Measurements from ENCODE around the gene RDX. TPM values are rescaled to one million over a fixed set of nuclear protein-coding genes. Genes with fewer than 3 reads are reported as not detected.

RDX gene
- total RNA-seq, 1 experiment from 2014 or later = 77.4 TPM

DNA sequence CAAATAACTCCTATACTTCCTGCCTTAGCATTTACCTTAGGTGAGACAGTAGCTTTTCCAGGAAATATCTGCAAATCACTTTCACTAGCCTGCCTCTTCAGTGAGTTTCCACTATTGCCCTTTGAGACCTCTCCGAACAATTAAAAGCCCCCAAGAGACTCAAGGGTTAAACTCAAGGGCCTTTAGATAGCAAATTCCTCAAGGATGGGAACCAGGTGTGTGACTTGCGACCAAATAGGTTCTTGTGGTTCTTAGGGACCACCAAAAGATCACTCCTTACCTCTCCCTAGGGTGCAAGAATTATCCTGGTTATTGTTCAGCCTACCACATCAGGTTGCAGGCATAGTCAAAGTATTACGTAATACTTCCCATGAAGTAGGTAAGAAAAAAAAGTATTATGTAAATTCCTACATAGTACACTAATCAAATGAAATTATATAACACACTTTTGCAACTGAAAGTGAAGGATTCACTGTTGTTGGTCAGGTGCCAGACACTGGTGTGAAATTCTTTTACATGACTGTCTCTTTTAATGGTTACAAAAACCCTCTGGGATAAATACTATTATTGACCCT is 1.4 kb upstream of the RDX start (continued):
- TF ChIP-seq STAT6 (CRISPR knock-in tag; conservative IDR thresholded peaks at IDR 0.05; ENCODE audit: low read depth) = no peak
- no peak for TF ChIP-seq SOX15 (CRISPR knock-in tag; IDR thresholded peaks at IDR 0.05)
- TF ChIP-seq ZNF416 (CRISPR knock-in tag; IDR thresholded peaks at IDR 0.05) = no peak
- TF ChIP-seq, protein P1, sequence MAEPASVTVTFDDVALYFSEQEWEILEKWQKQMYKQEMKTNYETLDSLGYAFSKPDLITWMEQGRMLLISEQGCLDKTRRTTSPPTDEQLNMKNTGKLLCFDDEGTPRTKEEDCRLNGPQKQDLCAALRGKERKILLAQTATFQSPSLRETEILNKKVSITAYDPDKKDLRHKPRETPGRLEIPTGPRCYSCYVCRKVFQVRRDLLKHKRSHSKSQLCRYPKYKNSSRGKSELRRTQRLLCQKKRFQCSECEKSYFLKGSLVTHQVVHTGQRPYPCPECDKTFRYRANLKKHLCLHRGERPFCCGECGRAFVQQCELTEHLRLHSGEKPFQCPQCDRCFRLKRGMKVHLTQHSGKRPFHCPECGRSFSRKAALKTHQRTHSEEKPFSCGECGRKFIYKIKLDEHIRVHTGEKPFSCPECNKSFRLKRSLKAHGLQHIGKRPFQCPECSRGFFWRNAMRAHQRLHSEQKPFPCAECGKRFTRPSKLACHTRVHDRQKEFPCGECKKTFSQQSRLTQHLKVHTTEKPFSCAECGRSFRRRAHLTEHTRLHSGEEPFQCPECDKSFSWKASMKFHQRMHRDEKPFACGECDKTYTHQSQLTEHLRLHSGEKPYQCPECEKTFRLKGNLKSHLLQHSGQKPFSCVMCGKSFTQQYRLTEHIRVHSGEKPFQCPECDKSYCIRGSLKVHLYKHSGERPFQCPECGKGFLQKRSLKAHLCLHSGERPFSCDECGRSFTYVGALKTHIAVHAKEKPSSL (CRISPR knock-in tag; conservative IDR thresholded peaks at IDR 0.05) = no peak

DNA sequence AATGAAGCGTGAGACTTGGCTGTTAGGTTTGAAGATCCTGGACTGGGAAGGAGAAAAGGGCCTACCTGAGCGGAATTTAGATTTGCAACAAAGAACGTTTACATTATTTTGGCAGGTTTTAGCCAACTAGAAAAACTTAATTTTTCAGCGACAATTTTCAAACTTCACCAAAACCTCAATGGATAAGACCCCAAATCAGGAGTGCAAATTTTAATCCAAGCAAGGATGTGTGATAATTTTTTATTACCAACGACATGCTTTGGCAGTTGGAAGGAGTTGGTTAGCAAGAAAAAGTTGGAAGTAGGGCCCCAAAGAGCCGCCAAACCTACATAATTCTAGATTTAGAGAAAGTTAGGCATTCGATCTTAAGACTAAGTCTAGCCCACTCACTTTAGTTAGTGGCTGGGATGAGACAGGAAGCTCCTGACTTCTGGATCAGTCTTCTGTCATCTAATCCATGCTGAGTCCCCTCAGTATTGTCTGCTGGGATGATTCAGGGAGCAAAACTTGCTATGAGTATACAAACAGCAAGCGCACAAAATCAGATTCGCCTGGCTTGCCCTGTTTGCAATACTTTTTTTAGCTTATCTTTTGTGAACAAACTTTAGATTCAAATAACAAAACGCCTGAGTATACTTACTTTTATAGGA is 787 bp upstream of the RDX start:
- ChIA-PET POLR2A (interaction anchor here (0.7 to 0.9 kb wide), 2 partner anchors 66 to 263 kb away, joined by 3 to 5 read pairs; no protein-coding TSS in a partner anchor), CTCF (interaction anchor here (0.5 to 1.3 kb wide), 8 partner anchors 11 to 150 kb away, joined by 3 to 8 read pairs (median 4); partner anchors contain the start of gene FDX1)
- peak overlapping the region; percentile 91 for H3K27ac Mint-ChIP-seq
- H3K9me3 Mint-ChIP-seq = no peaks in the 10 kb centered on the region
- DNase-seq (ENCODE audit: low spot score) (no peak), ATAC-seq (no peak)
- H3K4me3 Mint-ChIP-seq = peak overlapping the region; percentile 71
- peaks cover 42% of the 10 kb centered on the region for H3K4me1 Mint-ChIP-seq
- H3K27me3 Mint-ChIP-seq (ENCODE audit: low read depth) = no peaks in the 10 kb centered on the region
- no peaks in the 10 kb centered on the region; the same call in 1 of the 2 replicates for H3K36me3 Mint-ChIP-seq
- TF ChIP-seq ZNF263 (CRISPR knock-in tag; IDR thresholded peaks at IDR 0.05; ENCODE audit: low read depth) = no peak
- TF ChIP-seq ZNF512 (CRISPR knock-in tag; IDR thresholded peaks at IDR 0.05; ENCODE audit: borderline replicate concordance) = no peak
- no peak for TF ChIP-seq NFE2L1 (CRISPR knock-in tag; IDR thresholded peaks at IDR 0.05)
- TF ChIP-seq NR2C2 (CRISPR knock-in tag; IDR thresholded peaks at IDR 0.05) = no peak
- TF ChIP-seq CREM (CRISPR knock-in tag; IDR thresholded peaks at IDR 0.05) = no peak
- TF ChIP-seq MYBL2 (CRISPR knock-in tag; IDR thresholded peaks at IDR 0.05) = no peak
- TF ChIP-seq SMAD4 (CRISPR knock-in tag; IDR thresholded peaks at IDR 0.05) = no peak
- no peak for TF ChIP-seq EMX1 (CRISPR knock-in tag; IDR thresholded peaks at IDR 0.05)
- no peak for TF ChIP-seq STAT6 (CRISPR knock-in tag; conservative IDR thresholded peaks at IDR 0.05; ENCODE audit: low read depth)
- no peak for TF ChIP-seq ESRRA (CRISPR knock-in tag; IDR thresholded peaks at IDR 0.05; ENCODE audit: borderline replicate concordance)
- no peak for TF ChIP-seq FOXP1 (CRISPR knock-in tag; IDR thresholded peaks at IDR 0.05; ENCODE audit: borderline replicate concordance)
- no peak for TF ChIP-seq ZNF423 (CRISPR knock-in tag; IDR thresholded peaks at IDR 0.05)
- no peak; the same call in 1 of the 2 replicates for TF ChIP-seq MAX (CRISPR knock-in tag; IDR thresholded peaks at IDR 0.05)
- TF ChIP-seq ZNF317 (CRISPR knock-in tag; IDR thresholded peaks at IDR 0.05; ENCODE audit: borderline replicate concordance, low read depth) = no peak
- TF ChIP-seq GABPB1 (CRISPR knock-in tag; IDR thresholded peaks at IDR 0.05) = no peak
- no peak for TF ChIP-seq PRRX2 (CRISPR knock-in tag; IDR thresholded peaks at IDR 0.05)
- TF ChIP-seq ZNF232 (CRISPR knock-in tag; IDR thresholded peaks at IDR 0.05) = no peak
